ENCODE results near the gene PHLDA1.

- TF ChIP-seq CTCF (IDR thresholded peaks at IDR 0.05) (no peak), EZH2 (IDR thresholded peaks at IDR 0.05; ENCODE audit: borderline replicate concordance, insufficient read depth, low read depth, low read length, poor library complexity, severe bottlenecking) (no peak)
These were observed 49.4 kb downstream of the PHLDA1 start for GRCh38 chr12:75982169-75982564.
